ENCODE data around the gene SLC32A1. TPM values are rescaled to one million over a fixed set of nuclear protein-coding genes. Genes with fewer than 3 reads are reported as not detected.

Gene SLC32A1
- total RNA-seq, 1 experiment from 2014 or later: 0.09 TPM

DNA sequence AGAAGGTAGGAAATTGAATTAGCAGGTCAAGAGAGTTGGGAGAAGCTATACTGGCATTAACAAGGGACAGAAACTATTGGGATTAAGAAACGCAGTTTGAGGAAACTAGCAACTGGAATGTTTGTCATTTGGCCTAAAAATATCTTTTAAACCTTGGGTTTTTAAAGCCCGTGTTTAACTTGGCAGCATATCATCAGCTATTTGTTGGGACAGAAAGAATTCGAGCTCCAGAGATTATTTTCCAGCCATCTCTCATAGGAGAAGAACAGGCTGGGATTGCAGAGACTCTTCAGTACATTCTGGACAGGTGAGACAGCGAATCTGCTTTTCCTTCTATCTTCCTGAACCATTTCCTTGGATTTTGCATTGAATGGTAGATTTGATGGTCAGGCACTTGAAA, 41.8 kb downstream of the SLC32A1 start:
- Mint-ChIP-seq H3K9me3 (no peaks in the 10 kb centered on the region), H3K4me3 (no peak overlapping the region), H3K36me3 (peaks cover 36% of the 10 kb centered on the region), H3K27me3 (ENCODE audit: low read depth) (no peaks in the 10 kb centered on the region), H3K27ac (peak overlapping the region; percentile 29), H3K4me1 (peaks cover 9% of the 10 kb centered on the region; the same call in 1 of the 2 replicates)
- DNase-seq (ENCODE audit: low spot score) (no peak), ATAC-seq (no peak)
- ChIA-PET POLR2A (no interaction called here), CTCF (interaction anchor here (0.9 to 2.4 kb wide), 3 partner anchors 24 to 107 kb away, joined by 3 to 7 read pairs (median 6); no protein-coding TSS in a partner anchor)
- TF ChIP-seq TP53 (CRISPR knock-in tag; IDR thresholded peaks at IDR 0.05) (no peak), CBFB (CRISPR knock-in tag; IDR thresholded peaks at IDR 0.05; ENCODE audit: low read depth) (no peak), FOXJ3 (CRISPR knock-in tag; IDR thresholded peaks at IDR 0.05; ENCODE audit: borderline replicate concordance) (no peak), PRRX2 (CRISPR knock-in tag; IDR thresholded peaks at IDR 0.05) (no peak), ATF1 (CRISPR knock-in tag; IDR thresholded peaks at IDR 0.05) (no peak), ZNF423 (CRISPR knock-in tag; IDR thresholded peaks at IDR 0.05) (no peak)
- TF ChIP-seq, protein P1, sequence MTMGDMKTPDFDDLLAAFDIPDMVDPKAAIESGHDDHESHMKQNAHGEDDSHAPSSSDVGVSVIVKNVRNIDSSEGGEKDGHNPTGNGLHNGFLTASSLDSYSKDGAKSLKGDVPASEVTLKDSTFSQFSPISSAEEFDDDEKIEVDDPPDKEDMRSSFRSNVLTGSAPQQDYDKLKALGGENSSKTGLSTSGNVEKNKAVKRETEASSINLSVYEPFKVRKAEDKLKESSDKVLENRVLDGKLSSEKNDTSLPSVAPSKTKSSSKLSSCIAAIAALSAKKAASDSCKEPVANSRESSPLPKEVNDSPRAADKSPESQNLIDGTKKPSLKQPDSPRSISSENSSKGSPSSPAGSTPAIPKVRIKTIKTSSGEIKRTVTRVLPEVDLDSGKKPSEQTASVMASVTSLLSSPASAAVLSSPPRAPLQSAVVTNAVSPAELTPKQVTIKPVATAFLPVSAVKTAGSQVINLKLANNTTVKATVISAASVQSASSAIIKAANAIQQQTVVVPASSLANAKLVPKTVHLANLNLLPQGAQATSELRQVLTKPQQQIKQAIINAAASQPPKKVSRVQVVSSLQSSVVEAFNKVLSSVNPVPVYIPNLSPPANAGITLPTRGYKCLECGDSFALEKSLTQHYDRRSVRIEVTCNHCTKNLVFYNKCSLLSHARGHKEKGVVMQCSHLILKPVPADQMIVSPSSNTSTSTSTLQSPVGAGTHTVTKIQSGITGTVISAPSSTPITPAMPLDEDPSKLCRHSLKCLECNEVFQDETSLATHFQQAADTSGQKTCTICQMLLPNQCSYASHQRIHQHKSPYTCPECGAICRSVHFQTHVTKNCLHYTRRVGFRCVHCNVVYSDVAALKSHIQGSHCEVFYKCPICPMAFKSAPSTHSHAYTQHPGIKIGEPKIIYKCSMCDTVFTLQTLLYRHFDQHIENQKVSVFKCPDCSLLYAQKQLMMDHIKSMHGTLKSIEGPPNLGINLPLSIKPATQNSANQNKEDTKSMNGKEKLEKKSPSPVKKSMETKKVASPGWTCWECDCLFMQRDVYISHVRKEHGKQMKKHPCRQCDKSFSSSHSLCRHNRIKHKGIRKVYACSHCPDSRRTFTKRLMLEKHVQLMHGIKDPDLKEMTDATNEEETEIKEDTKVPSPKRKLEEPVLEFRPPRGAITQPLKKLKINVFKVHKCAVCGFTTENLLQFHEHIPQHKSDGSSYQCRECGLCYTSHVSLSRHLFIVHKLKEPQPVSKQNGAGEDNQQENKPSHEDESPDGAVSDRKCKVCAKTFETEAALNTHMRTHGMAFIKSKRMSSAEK (CRISPR knock-in tag; IDR thresholded peaks at IDR 0.05; ENCODE audit: borderline replicate concordance): no peak
- TF ChIP-seq, protein P2, sequence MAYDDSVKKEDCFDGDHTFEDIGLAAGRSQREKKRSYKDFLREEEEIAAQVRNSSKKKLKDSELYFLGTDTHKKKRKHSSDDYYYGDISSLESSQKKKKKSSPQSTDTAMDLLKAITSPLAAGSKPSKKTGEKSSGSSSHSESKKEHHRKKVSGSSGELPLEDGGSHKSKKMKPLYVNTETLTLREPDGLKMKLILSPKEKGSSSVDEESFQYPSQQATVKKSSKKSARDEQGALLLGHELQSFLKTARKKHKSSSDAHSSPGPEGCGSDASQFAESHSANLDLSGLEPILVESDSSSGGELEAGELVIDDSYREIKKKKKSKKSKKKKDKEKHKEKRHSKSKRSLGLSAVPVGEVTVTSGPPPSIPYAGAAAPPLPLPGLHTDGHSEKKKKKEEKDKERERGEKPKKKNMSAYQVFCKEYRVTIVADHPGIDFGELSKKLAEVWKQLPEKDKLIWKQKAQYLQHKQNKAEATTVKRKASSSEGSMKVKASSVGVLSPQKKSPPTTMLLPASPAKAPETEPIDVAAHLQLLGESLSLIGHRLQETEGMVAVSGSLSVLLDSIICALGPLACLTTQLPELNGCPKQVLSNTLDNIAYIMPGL (CRISPR knock-in tag; IDR thresholded peaks at IDR 0.05): no peak
- TF ChIP-seq, protein P3, sequence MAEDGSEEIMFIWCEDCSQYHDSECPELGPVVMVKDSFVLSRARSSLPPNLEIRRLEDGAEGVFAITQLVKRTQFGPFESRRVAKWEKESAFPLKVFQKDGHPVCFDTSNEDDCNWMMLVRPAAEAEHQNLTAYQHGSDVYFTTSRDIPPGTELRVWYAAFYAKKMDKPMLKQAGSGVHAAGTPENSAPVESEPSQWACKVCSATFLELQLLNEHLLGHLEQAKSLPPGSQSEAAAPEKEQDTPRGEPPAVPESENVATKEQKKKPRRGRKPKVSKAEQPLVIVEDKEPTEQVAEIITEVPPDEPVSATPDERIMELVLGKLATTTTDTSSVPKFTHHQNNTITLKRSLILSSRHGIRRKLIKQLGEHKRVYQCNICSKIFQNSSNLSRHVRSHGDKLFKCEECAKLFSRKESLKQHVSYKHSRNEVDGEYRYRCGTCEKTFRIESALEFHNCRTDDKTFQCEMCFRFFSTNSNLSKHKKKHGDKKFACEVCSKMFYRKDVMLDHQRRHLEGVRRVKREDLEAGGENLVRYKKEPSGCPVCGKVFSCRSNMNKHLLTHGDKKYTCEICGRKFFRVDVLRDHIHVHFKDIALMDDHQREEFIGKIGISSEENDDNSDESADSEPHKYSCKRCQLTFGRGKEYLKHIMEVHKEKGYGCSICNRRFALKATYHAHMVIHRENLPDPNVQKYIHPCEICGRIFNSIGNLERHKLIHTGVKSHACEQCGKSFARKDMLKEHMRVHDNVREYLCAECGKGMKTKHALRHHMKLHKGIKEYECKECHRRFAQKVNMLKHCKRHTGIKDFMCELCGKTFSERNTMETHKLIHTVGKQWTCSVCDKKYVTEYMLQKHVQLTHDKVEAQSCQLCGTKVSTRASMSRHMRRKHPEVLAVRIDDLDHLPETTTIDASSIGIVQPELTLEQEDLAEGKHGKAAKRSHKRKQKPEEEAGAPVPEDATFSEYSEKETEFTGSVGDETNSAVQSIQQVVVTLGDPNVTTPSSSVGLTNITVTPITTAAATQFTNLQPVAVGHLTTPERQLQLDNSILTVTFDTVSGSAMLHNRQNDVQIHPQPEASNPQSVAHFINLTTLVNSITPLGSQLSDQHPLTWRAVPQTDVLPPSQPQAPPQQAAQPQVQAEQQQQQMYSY (CRISPR knock-in tag; IDR thresholded peaks at IDR 0.05): no peak
- TF ChIP-seq, protein P4, sequence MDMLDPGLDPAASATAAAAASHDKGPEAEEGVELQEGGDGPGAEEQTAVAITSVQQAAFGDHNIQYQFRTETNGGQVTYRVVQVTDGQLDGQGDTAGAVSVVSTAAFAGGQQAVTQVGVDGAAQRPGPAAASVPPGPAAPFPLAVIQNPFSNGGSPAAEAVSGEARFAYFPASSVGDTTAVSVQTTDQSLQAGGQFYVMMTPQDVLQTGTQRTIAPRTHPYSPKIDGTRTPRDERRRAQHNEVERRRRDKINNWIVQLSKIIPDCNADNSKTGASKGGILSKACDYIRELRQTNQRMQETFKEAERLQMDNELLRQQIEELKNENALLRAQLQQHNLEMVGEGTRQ (CRISPR knock-in tag; IDR thresholded peaks at IDR 0.05): no peak

DNA sequence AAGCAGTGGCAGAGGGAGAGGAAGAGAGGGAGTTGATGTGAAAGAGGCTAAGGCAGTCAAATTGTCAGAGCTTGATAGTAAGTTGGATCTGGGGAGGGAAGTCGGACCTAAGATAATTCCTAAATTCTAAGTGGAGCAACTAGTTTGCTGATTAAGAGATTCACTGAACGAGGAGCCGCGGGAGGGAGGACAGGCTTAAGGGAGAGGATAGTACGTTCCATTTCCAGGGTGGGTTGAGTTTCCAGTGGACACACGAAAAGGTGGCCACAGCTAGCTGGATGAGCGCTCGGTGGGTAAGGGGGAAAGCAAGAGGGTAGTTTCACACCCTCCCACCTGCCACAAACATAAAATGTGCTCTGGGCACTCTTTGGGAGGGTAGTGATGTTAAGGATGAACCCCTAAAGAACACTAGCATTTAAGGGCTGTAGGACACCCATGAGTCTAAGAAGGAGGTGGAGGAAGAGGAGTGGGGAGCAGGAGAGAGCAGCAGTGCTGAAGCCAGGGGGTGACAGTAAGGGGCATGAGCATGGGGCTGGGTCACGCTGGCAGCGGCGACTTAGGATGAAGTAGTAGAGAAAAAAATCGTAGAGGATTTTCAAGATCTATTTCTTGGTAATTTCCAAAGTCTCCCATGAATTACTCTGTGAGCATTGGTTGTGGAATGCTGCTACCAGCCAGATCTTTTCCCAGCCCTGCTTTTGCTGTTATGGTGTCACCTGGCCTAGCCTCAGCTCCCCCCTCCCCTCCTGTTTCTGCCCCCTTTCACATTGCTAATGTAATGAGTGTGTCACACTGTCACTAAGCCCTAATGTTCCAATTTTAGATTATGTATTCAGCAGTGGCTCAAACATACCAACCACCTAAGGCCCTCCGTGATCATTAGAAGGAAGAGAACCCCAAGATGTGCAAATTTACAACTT, 45.4 kb downstream of the SLC32A1 start:
- Mint-ChIP-seq H3K36me3 (peaks cover 56% of the 10 kb centered on the region), H3K9me3 (peaks cover 16% of the 10 kb centered on the region), H3K4me3 (no peak overlapping the region), H3K27me3 (ENCODE audit: low read depth) (no peaks in the 10 kb centered on the region), H3K4me1 (peaks cover 9% of the 10 kb centered on the region; the same call in 1 of the 2 replicates), H3K27ac (no peak overlapping the region)
- no peak for TF ChIP-seq SMAD4 (CRISPR knock-in tag; IDR thresholded peaks at IDR 0.05)
- no peak for TF ChIP-seq MYBL2 (CRISPR knock-in tag; IDR thresholded peaks at IDR 0.05)
- no peak for TF ChIP-seq RORB (CRISPR knock-in tag; IDR thresholded peaks at IDR 0.05)
- no peak for TF ChIP-seq GRHL2 (CRISPR knock-in tag; IDR thresholded peaks at IDR 0.05; ENCODE audit: insufficient replicate concordance, severe bottlenecking)
- TF ChIP-seq, protein P5, sequence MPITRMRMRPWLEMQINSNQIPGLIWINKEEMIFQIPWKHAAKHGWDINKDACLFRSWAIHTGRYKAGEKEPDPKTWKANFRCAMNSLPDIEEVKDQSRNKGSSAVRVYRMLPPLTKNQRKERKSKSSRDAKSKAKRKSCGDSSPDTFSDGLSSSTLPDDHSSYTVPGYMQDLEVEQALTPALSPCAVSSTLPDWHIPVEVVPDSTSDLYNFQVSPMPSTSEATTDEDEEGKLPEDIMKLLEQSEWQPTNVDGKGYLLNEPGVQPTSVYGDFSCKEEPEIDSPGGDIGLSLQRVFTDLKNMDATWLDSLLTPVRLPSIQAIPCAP (CRISPR knock-in tag; IDR thresholded peaks at IDR 0.05): no peak
- TF ChIP-seq OVOL2 (CRISPR knock-in tag; IDR thresholded peaks at IDR 0.05; ENCODE audit: borderline replicate concordance): no peak
- no peak for TF ChIP-seq TCF7 (CRISPR knock-in tag; IDR thresholded peaks at IDR 0.05; ENCODE audit: low read depth)
- no peak for TF ChIP-seq ZNF396 (CRISPR knock-in tag; IDR thresholded peaks at IDR 0.05; ENCODE audit: borderline replicate concordance)
- ChIA-PET POLR2A (interaction anchor here (0.6 kb wide), 1 partner anchor 71 kb away, joined by 3 read pairs; no protein-coding TSS in a partner anchor), CTCF (interaction anchor here (1.2 to 1.5 kb wide), 3 partner anchors 20 to 41 kb away, joined by 3 to 5 read pairs (median 4); no protein-coding TSS in a partner anchor)
- ATAC-seq (no peak), DNase-seq (ENCODE audit: low spot score) (no peak)

All from WTC11 (cell line).